SU-DHL-6 (cell line): ENCODE data around the gene CPNE4.

Source experiments
- H2AFZ ChIP-seq: fragments of 200-600 bp; sonication (generic); 2 replicates; pipeline ENCODE4 v1.6.1; 2014; ENCODE audit warnings: low read depth, mild to moderate bottlenecking, moderate library complexity, mixed read lengths, antibody characterized with exemption, low read length; ENCODE audit not compliant: severe bottlenecking
- H3F3A ChIP-seq: fragments of 200-600 bp; shearing (Covaris generic); 2 replicates; pipeline ENCODE4 v1.6.0; 2016; ENCODE audit warnings: antibody characterized with exemption, mild to moderate bottlenecking; ENCODE audit not compliant: insufficient read depth
- H3K27ac ChIP-seq: fragments of 200-600 bp; sonication (generic); 2 replicates; pipeline ENCODE4 v1.5.1; 2016; ENCODE audit warnings: low read depth, mild to moderate bottlenecking, low read length, moderate library complexity, mixed read lengths
- H3K27me3 ChIP-seq: fragments of 200-600 bp; sonication (generic), shearing (Covaris generic); 2 replicates; pipeline ENCODE4 v1.6.0; 2014; ENCODE audit warnings: mild to moderate bottlenecking, low read length
- H3K36me3 ChIP-seq: fragments of 200-600 bp; sonication (generic); 2 replicates; pipeline ENCODE4 v1.6.1; 2014; ENCODE audit warnings: mild to moderate bottlenecking, low read length, mixed read lengths
- H3K4me2 ChIP-seq: fragments of 300-600, 200-600 bp; shearing (Covaris generic), sonication (generic); 2 replicates; pipeline ENCODE4 v1.6.0; 2014; ENCODE audit warnings: low read length, low read depth, mild to moderate bottlenecking; ENCODE audit not compliant: poor library complexity, severe bottlenecking
- H3K4me3 ChIP-seq: fragments of 200-600 bp; sonication (generic); 2 replicates; pipeline ENCODE4 v1.5.1; 2014; ENCODE audit warnings: antibody characterized with exemption, low read length, mild to moderate bottlenecking, mixed read lengths; ENCODE audit not compliant: insufficient read depth, poor library complexity, severe bottlenecking
- H3K79me2 ChIP-seq: fragments of 200-600 bp; sonication (generic); 2 replicates; pipeline ENCODE4 v1.6.1; 2014; ENCODE audit warnings: mild to moderate bottlenecking, low read length, moderate library complexity; ENCODE audit not compliant: insufficient read depth
- H3K9ac ChIP-seq: fragments of 200-600 bp; sonication (generic); 2 replicates; pipeline ENCODE4 v1.7.0; 2014; ENCODE audit warnings: mild to moderate bottlenecking, low read length
- H3K9me2 ChIP-seq: fragments of 200-600 bp; sonication (generic); replicated peaks from 2 replicates; pipeline ENCODE4 v1.6.1; 2014; ENCODE audit warnings: low read length; ENCODE audit not compliant: insufficient read depth
- H3K9me3 ChIP-seq: fragments of 200-600 bp; sonication (generic); 2 replicates; pipeline ENCODE4 v1.6.1; 2014; ENCODE audit warnings: low read length, mixed read lengths; ENCODE audit not compliant: insufficient read depth
- H4K20me1 ChIP-seq: fragments of 200-600 bp; sonication (generic); 2 replicates; pipeline ENCODE4 v1.6.1; 2014; ENCODE audit warnings: low read depth, mild to moderate bottlenecking, antibody characterized with exemption, low read length, moderate library complexity, mixed read lengths
- CTCF ChIP-seq: fragments of 200-600 bp; sonication (generic); IDR thresholded peaks from one replicate; pipeline ENCODE4 v1.5.1; 2017; ENCODE audit warnings: antibody characterized with exemption, mild to moderate bottlenecking, low read length, moderate library complexity; ENCODE audit not compliant: insufficient read depth, poor library complexity, severe bottlenecking
- EZH2phosphoT487 ChIP-seq: fragments of 200-600 bp; sonication (generic), shearing (Covaris generic); conservative IDR thresholded peaks from 2 replicates; pipeline ENCODE4 v1.6.1; 2018; ENCODE audit warnings: mild to moderate bottlenecking, antibody characterized with exemption, low read length, moderate library complexity, mixed read lengths

Gene CPNE4

GRCh38 chr3:132020058-132020457 is 14.8 kb downstream of the CPNE4 start:
- H3K27me3 ChIP-seq, result no peaks in the 10 kb centered on the region
- no peaks in the 10 kb centered on the region for H3K36me3 ChIP-seq

GRCh38 chr3:132017137-132017536 is 17.7 kb downstream of the CPNE4 start:
- no peak overlapping the region for H3K4me2 ChIP-seq
- H4K20me1 ChIP-seq, result no peaks in the 10 kb centered on the region
- no peak overlapping the region for H3K27ac ChIP-seq
- no peaks in the 10 kb centered on the region for H3K27me3 ChIP-seq
- H3K4me3 ChIP-seq, result no peak overlapping the region
- no peaks in the 10 kb centered on the region for H3K36me3 ChIP-seq
- no peaks in the 10 kb centered on the region for H3K9me2 ChIP-seq
- H3K9me3 ChIP-seq, result no peaks in the 10 kb centered on the region
- no peak overlapping the region for H3K9ac ChIP-seq
- no peak overlapping the region for H2AFZ ChIP-seq
- TF ChIP-seq EZH2phosphoT487 (no peak), CTCF (no peak)
- H3K79me2 ChIP-seq, result no peaks in the 10 kb centered on the region
- H3F3A ChIP-seq, result no peaks in the 10 kb centered on the region

More at GRCh38 chr3:132020058-132020457, 14.8 kb downstream of the CPNE4 start:
- Histone ChIP-seq H3K4me2 (no peak overlapping the region), H2AFZ (no peak overlapping the region), H3K27ac (no peak overlapping the region), H3K79me2 (no peaks in the 10 kb centered on the region), H3K9ac (no peak overlapping the region), H3K9me3 (no peaks in the 10 kb centered on the region), H3K9me2 (no peaks in the 10 kb centered on the region), H4K20me1 (no peaks in the 10 kb centered on the region), H3F3A (no peaks in the 10 kb centered on the region), H3K4me3 (no peak overlapping the region)
- no peak for TF ChIP-seq CTCF
- TF ChIP-seq EZH2phosphoT487, result no peak

- Histone ChIP-seq H3K27me3 (no peaks in the 10 kb centered on the region), H2AFZ (no peak overlapping the region), H3K79me2 (no peaks in the 10 kb centered on the region)
Observed at GRCh38 chr3:132016061-132017041, 18.5 kb downstream of the CPNE4 start.

More at GRCh38 chr3:132016061-132017041, 18.5 kb downstream of the CPNE4 start:
- Histone ChIP-seq H3K27ac (no peak overlapping the region), H3K9me3 (no peaks in the 10 kb centered on the region), H3K9ac (no peak overlapping the region), H4K20me1 (no peaks in the 10 kb centered on the region), H3K4me3 (no peak overlapping the region), H3K9me2 (no peaks in the 10 kb centered on the region), H3K36me3 (no peaks in the 10 kb centered on the region), H3F3A (no peaks in the 10 kb centered on the region), H3K4me2 (no peak overlapping the region)
- TF ChIP-seq EZH2phosphoT487 (no peak), CTCF (no peak)
